Measurements from ENCODE around the gene PARD3.

DNA sequence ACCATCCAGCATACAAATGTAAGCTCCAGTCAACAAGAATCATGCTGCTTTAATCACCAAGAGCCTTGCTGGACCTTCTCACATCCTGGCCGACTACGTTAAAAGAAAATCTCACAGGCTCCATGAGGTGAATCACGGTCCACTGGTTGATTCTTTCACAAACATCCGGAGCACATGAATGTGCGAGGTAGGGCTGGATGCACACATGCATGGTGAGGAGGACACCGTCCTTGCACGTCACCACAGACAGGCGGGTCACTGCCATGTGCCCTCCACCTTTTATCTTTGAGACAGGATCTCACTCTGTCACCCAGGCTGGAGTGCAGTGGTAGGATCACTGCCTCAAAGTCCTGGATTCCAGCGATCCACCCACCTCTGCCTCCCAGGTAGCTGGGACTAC, 265.1 kb downstream of the PARD3 start:
- TF ChIP-seq, protein P1, sequence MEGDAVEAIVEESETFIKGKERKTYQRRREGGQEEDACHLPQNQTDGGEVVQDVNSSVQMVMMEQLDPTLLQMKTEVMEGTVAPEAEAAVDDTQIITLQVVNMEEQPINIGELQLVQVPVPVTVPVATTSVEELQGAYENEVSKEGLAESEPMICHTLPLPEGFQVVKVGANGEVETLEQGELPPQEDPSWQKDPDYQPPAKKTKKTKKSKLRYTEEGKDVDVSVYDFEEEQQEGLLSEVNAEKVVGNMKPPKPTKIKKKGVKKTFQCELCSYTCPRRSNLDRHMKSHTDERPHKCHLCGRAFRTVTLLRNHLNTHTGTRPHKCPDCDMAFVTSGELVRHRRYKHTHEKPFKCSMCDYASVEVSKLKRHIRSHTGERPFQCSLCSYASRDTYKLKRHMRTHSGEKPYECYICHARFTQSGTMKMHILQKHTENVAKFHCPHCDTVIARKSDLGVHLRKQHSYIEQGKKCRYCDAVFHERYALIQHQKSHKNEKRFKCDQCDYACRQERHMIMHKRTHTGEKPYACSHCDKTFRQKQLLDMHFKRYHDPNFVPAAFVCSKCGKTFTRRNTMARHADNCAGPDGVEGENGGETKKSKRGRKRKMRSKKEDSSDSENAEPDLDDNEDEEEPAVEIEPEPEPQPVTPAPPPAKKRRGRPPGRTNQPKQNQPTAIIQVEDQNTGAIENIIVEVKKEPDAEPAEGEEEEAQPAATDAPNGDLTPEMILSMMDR (IDR thresholded peaks at IDR 0.05) = no peak
- TF ChIP-seq POLR2AphosphoS5 (IDR thresholded peaks at IDR 0.05) = no peak
